Activated B cell treated with CpG ODN at 0.5 μM for 24 hours (primary cell): ENCODE results near the gene NRF1. TPM values are rescaled to one million over a fixed set of nuclear protein-coding genes. Genes with fewer than 3 reads are reported as not detected.
A peak's percentile ranks its signal among the peaks of the same experiment; 100 is the strongest.
"Not testable (repeated sequence)": the region's sequence is repeated elsewhere in the genome, so short reads cannot be mapped to it uniquely, and the experiment has no call there.

Experiments used
- ATAC-seq: fragments of 200-7000 bp; cut with Tn5 transposase; one replicate; pipeline ENCODE4 v1.10.0; 2021; ENCODE audit warnings: low read depth, mild to moderate bottlenecking, moderate library complexity
- CTCF ChIA-PET: fragments of 350-600 bp; sonication (Branson Sonifier 250); formaldehyde crosslinking; loops from one replicate; lab custom pipeline; 2021; ENCODE audit warnings: antibody characterized with exemption; lab: Charles Lee
- POLR2A ChIA-PET: fragments of 350-600 bp; sonication (Branson Sonifier 250); formaldehyde crosslinking; loops from one replicate; lab custom pipeline; 2021; ENCODE audit warnings: antibody characterized with exemption; lab: Charles Lee
- DNase-seq: peaks from one replicate; pipeline ENCODE4 v3.0.0; 2022
- H3K27ac Mint-ChIP-seq: one replicate; pipeline ENCODE4 v1.8.0; 2020; ENCODE audit warnings: mixed read lengths
- H3K27me3 Mint-ChIP-seq: one replicate; pipeline ENCODE4 v1.8.0; 2021; ENCODE audit warnings: mixed read lengths
- H3K36me3 Mint-ChIP-seq: one replicate; pipeline ENCODE4 v1.8.0; 2021; ENCODE audit warnings: low read depth, mixed read lengths
- H3K4me1 Mint-ChIP-seq: one replicate; pipeline ENCODE4 v1.8.0; 2021; ENCODE audit warnings: mixed read lengths
- H3K4me3 Mint-ChIP-seq: one replicate; pipeline ENCODE4 v1.8.0; 2020; ENCODE audit warnings: mild to moderate bottlenecking, mixed read lengths
- H3K9me3 Mint-ChIP-seq: one replicate; pipeline ENCODE4 v1.8.0; 2020; ENCODE audit warnings: mixed read lengths
- intact Hi-C: fragments of 100-400 bp; cut with micrococcal nuclease; formaldehyde crosslinking; loops from one replicate; pipeline ENCODE4 v1.15.1; 2024
- total RNA-seq: library from RNA; stranded (reverse); gene quantifications from 2 replicates; pipeline ENCODE4 v1.2.3, GENCODE V29; 2022
- TF ChIP-seq, protein P1 (sequence below): fragments of 200-600 bp; IDR thresholded peaks from one replicate; pipeline ENCODE4 v1.8.0; 2022; ENCODE audit warnings: antibody characterized with exemption, mild to moderate bottlenecking

Gene NRF1
- total RNA-seq, 1 donor from 2014 or later, result 27.4 TPM

- DNase-seq (no peak), ATAC-seq (no peak)
- Mint-ChIP-seq H3K27me3 (no peaks in the 10 kb centered on the region), H3K27ac (no peak overlapping the region), H3K9me3 (no peaks in the 10 kb centered on the region), H3K4me3 (no peak overlapping the region), H3K36me3 (peaks cover 7% of the 10 kb centered on the region), H3K4me1 (peaks cover 25% of the 10 kb centered on the region)
- CTCF ChIA-PET, result interaction anchor here (0.6 to 2.0 kb wide), 10 partner anchors 9 to 267 kb away, joined by 3 to 13 read pairs (median 4); no protein-coding TSS in a partner anchor
- POLR2A ChIA-PET, result no interaction called here
- TF ChIP-seq, protein P1, sequence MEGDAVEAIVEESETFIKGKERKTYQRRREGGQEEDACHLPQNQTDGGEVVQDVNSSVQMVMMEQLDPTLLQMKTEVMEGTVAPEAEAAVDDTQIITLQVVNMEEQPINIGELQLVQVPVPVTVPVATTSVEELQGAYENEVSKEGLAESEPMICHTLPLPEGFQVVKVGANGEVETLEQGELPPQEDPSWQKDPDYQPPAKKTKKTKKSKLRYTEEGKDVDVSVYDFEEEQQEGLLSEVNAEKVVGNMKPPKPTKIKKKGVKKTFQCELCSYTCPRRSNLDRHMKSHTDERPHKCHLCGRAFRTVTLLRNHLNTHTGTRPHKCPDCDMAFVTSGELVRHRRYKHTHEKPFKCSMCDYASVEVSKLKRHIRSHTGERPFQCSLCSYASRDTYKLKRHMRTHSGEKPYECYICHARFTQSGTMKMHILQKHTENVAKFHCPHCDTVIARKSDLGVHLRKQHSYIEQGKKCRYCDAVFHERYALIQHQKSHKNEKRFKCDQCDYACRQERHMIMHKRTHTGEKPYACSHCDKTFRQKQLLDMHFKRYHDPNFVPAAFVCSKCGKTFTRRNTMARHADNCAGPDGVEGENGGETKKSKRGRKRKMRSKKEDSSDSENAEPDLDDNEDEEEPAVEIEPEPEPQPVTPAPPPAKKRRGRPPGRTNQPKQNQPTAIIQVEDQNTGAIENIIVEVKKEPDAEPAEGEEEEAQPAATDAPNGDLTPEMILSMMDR, result no peak
- intact Hi-C loops, result loop anchor here (1.0 to 5.0 kb wide), 7 partner anchors 22 to 417 kb away; no protein-coding TSS in a partner anchor
Measured at GRCh38 chr7:129634361-129635034, 23.0 kb downstream of the NRF1 start.

- no peak overlapping the region for H3K27ac Mint-ChIP-seq
- peak; percentile 88 for ATAC-seq
- ChIA-PET POLR2A (no interaction called here), CTCF (interaction anchor here (0.6 to 2.0 kb wide), 10 partner anchors 8 to 268 kb away, joined by 3 to 13 read pairs (median 4); no protein-coding TSS in a partner anchor)
- H3K9me3 Mint-ChIP-seq, result no peaks in the 10 kb centered on the region
- TF ChIP-seq, protein P1, result peak; percentile 22
- H3K27me3 Mint-ChIP-seq, result no peaks in the 10 kb centered on the region
- H3K4me1 Mint-ChIP-seq, result peaks cover 16% of the 10 kb centered on the region
- H3K4me3 Mint-ChIP-seq, result no peak overlapping the region
- DNase-seq, result peak; percentile 22
- intact Hi-C loops, result loop anchor here (1.0 to 5.0 kb wide), 7 partner anchors 23 to 418 kb away; no protein-coding TSS in a partner anchor
- H3K36me3 Mint-ChIP-seq, result peaks cover 7% of the 10 kb centered on the region
Measured at GRCh38 chr7:129635300-129636029, 23.9 kb downstream of the NRF1 start.

- H3K27me3 Mint-ChIP-seq, POLR2A ChIA-PET, H3K4me3 Mint-ChIP-seq, H3K27ac Mint-ChIP-seq, ATAC-seq, H3K36me3 Mint-ChIP-seq, H3K9me3 Mint-ChIP-seq, DNase-seq: not testable (repeated sequence)
- H3K4me1 Mint-ChIP-seq, result peaks cover 15% of the 10 kb centered on the region
- intact Hi-C loops, result loop anchor here (5.0 kb wide), 2 partner anchors 164 to 419 kb away; no protein-coding TSS in a partner anchor
- CTCF ChIA-PET, result interaction anchor here (1.2 to 2.6 kb wide), 4 partner anchors 21 to 268 kb away, joined by 3 to 17 read pairs (median 6); partner anchors contain the start of gene NRF1
Measured at GRCh38 chr7:129636030-129636550, 24.6 kb downstream of the NRF1 start.

DNA sequence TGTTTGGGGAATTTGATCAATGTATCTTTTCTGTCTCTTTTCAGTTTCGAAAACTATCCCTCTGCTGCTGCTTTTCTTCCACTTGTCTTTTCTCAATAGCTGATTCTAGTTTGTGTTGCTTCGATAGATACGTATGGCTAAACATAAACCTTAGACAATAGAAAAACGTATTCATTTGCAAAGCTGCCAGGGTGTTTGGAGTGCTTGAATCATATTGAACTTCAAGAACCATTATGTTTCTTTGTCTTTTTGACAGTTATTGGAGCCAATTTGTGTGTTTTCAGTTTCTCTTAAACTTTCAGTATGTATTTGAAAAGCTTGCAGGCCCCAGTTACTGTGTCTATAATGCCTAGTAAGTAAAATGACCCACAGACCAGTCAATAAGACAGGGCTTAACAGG lies 25.1 kb downstream of the NRF1 start:
- no peak for ATAC-seq

DNA sequence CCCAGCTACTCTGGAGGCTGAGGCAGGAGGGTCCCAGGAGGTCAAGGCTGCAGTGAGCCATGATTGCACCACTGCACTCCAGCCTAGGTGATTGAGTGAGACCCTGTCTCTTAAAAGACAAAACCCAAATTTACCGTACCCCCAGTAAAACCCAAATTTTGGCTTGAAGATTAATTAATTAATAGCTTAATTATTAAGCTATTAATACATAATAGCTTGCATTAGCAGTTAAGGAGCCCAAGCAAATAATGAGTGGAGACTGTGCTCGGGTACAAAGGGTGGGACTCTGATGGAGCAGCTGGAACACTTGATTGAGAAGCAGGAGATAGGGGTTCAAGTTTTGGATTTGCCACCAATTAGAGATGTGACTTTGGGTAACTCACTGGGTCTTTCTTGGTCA lies 28.9 kb downstream of the NRF1 start:
- DNase-seq, result no peak
- peaks cover 4% of the 10 kb centered on the region for H3K36me3 Mint-ChIP-seq
- no peaks in the 10 kb centered on the region for H3K9me3 Mint-ChIP-seq
- no peak overlapping the region for H3K27ac Mint-ChIP-seq
- TF ChIP-seq, protein P1, result no peak
- CTCF ChIA-PET, result interaction anchor here (3.0 kb wide), 1 partner anchor 273 kb away, joined by 9 read pairs; no protein-coding TSS in a partner anchor
- ATAC-seq, result no peak
- no peak overlapping the region for H3K4me3 Mint-ChIP-seq
- intact Hi-C loops, result no loop called here
- H3K4me1 Mint-ChIP-seq, result peaks cover 12% of the 10 kb centered on the region
- H3K27me3 Mint-ChIP-seq, result no peaks in the 10 kb centered on the region
- POLR2A ChIA-PET, result interaction anchor here (0.6 kb wide), 1 partner anchor 17 kb away, joined by 5 read pairs; no protein-coding TSS in a partner anchor

More for the DNA sequence above, 25.1 kb downstream of the NRF1 start:
- Mint-ChIP-seq H3K27me3 (no peaks in the 10 kb centered on the region), H3K4me1 (peaks cover 15% of the 10 kb centered on the region), H3K36me3 (peaks cover 7% of the 10 kb centered on the region), H3K9me3 (no peaks in the 10 kb centered on the region), H3K4me3 (no peak overlapping the region), H3K27ac (no peak overlapping the region)
- intact Hi-C loops, result loop anchor here (5.0 kb wide), 2 partner anchors 164 to 419 kb away; no protein-coding TSS in a partner anchor
- DNase-seq, result no peak
- TF ChIP-seq, protein P1, result no peak
- CTCF ChIA-PET, result interaction anchor here (1.2 to 2.6 kb wide), 4 partner anchors 22 to 268 kb away, joined by 3 to 17 read pairs (median 6); partner anchors contain the start of gene NRF1
- POLR2A ChIA-PET, result no interaction called here
